ENCODE measurements around the gene ANGPTL3. TPM values are rescaled to one million over a fixed set of nuclear protein-coding genes. Genes with fewer than 3 reads are reported as not detected.

Gene ANGPTL3
- total and polyA plus RNA-seq, 2 of the 4 experiments (the other 2 are of a cell fraction), result not detected

DNA sequence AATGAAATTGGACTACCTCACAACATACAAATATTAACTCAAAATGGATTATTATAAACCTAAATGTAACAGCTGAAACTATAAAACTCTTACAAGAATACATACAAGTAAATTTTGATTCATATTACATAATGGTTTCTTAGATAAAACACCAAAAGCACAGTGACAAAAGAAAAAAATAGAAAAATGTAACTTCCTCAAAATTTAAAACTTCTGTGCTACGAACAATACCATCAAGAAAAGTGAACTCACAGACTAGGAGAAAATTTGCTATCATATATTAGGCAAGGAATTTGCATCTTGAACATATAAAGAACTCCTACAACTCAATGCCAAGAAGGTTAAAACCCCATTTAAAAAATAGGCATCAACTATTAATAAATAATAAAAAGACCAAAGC, 31.2 kb downstream of the ANGPTL3 start:
- Histone ChIP-seq H2BK20ac (ENCODE audit: low read depth, low read length) (no peak overlapping the region), H3K14ac (replicated peaks; ENCODE audit: low read depth, low read length) (no peak overlapping the region), H3K4ac (ENCODE audit: low read depth, low read length) (no peak overlapping the region), H3K36me3 (ENCODE audit: control insufficient read depth, insufficient read depth, low read length) (peaks cover 17% of the 10 kb centered on the region), H3K9ac (ENCODE audit: low read depth, low read length) (no peak overlapping the region), H4K5ac (ENCODE audit: low read depth, low read length) (no peak overlapping the region), H3K79me1 (ENCODE audit: low read depth in 1 of 2, low read length in 2 of 2) (peaks cover 6 to 24% of the 10 kb centered on the region in 2 experiments), H3K4me2 (ENCODE audit: low read depth, low read length) (no peak overlapping the region), H3K18ac (ENCODE audit: low read depth, low read length) (no peak overlapping the region), H3K4me1 (ENCODE audit: control insufficient read depth, insufficient read depth, low read length) (peaks cover 2% of the 10 kb centered on the region; the same call in 1 of the 2 replicates), H3K9me3 (ENCODE audit: control insufficient read depth, insufficient read depth, low read length) (no peaks in the 10 kb centered on the region), H3K27ac (ENCODE audit: insufficient read depth, low read length) (no peak overlapping the region), H2AK5ac (ENCODE audit: low read depth, low read length) (no peak overlapping the region), H4K91ac (ENCODE audit: insufficient read depth, low read depth, low read length) (no peak overlapping the region), H2AFZ (replicated peaks; ENCODE audit: low read length, poor library complexity) (no peak overlapping the region), H2BK5ac (ENCODE audit: low read depth, low read length, poor library complexity, severe bottlenecking) (no peak overlapping the region), H3K56ac (ENCODE audit: extremely low read depth, insufficient read depth, low read length) (no peak overlapping the region), H3K4me3 (ENCODE audit: insufficient read depth, low read depth, low read length) (no peak overlapping the region), H2AK9ac (replicated peaks; ENCODE audit: low read depth, low read length, poor library complexity) (no peak overlapping the region), H4K8ac (ENCODE audit: low read depth in 2 of 2, low read length in 2 of 2) (no peak overlapping the region), H2BK15ac (ENCODE audit: low read depth, low read length) (no peak overlapping the region), H3K9me1 (ENCODE audit: insufficient read depth, low read length) (peaks cover 3% of the 10 kb centered on the region; the same call in 1 of the 2 replicates), H3K23ac (ENCODE audit: low read depth, low read length) (no peak overlapping the region), H4K20me1 (ENCODE audit: insufficient read depth, low read length) (no peaks in the 10 kb centered on the region), H2BK120ac (ENCODE audit: low read depth, low read length) (no peak overlapping the region), H3K27me3 (ENCODE audit: control insufficient read depth, insufficient read depth, low read length) (no peaks in the 10 kb centered on the region)
- WGBS, 2 experiments (ENCODE audit: extremely low coverage in 2 of 2, insufficient read length in 1 of 2), result no CpG with 5 or more reads among the region's 1 CpG
- in situ Hi-C loops (cut with MboI; ENCODE audit: low sequenced_read_pairs), result no loop called here
- ATAC-seq (ENCODE audit: low read depth), result no peak
- dilution Hi-C loops (cut with HindIII; ENCODE audit: low sequenced_read_pairs, unreplicated experiment), result no loop called here
- DNase-seq, result no peak
- ChIA-PET CTCF (no interaction called here), POLR2A (ENCODE audit: unreplicated experiment) (no interaction called here)
- TF ChIP-seq BHLHE40 (IDR thresholded peaks at IDR 0.05; ENCODE audit: low read depth, low read length) (no peak), RCOR1 (IDR thresholded peaks at IDR 0.05; ENCODE audit: insufficient replicate concordance, low read length) (no peak), MXI1 (IDR thresholded peaks at IDR 0.05; ENCODE audit: borderline replicate concordance, low read depth, low read length) (no peak), POLR2A (IDR thresholded peaks at IDR 0.05; ENCODE audit: low read depth, low read length) (no peak), CEBPB (IDR thresholded peaks at IDR 0.05; ENCODE audit: low read depth, low read length) (no peak), RFX5 (IDR thresholded peaks at IDR 0.05; ENCODE audit: low read depth, low read length) (no peak), RAD21 (IDR thresholded peaks at IDR 0.05; ENCODE audit: low read length) (no peak), FOS (IDR thresholded peaks at IDR 0.05; ENCODE audit: low read depth, low read length) (no peak), NFE2L2 (IDR thresholded peaks at IDR 0.05; ENCODE audit: low read depth, low read length) (no peak), CHD1 (IDR thresholded peaks at IDR 0.05; ENCODE audit: low read depth, low read length) (no peak), MAFK (IDR thresholded peaks at IDR 0.05; ENCODE audit: low read depth, low read length) (no peak)
- TF ChIP-seq, protein P1, sequence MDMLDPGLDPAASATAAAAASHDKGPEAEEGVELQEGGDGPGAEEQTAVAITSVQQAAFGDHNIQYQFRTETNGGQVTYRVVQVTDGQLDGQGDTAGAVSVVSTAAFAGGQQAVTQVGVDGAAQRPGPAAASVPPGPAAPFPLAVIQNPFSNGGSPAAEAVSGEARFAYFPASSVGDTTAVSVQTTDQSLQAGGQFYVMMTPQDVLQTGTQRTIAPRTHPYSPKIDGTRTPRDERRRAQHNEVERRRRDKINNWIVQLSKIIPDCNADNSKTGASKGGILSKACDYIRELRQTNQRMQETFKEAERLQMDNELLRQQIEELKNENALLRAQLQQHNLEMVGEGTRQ (IDR thresholded peaks at IDR 0.05; ENCODE audit: low read depth, low read length), result no peak
- TF ChIP-seq, protein P2, sequence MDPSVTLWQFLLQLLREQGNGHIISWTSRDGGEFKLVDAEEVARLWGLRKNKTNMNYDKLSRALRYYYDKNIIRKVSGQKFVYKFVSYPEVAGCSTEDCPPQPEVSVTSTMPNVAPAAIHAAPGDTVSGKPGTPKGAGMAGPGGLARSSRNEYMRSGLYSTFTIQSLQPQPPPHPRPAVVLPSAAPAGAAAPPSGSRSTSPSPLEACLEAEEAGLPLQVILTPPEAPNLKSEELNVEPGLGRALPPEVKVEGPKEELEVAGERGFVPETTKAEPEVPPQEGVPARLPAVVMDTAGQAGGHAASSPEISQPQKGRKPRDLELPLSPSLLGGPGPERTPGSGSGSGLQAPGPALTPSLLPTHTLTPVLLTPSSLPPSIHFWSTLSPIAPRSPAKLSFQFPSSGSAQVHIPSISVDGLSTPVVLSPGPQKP (IDR thresholded peaks at IDR 0.05; ENCODE audit: borderline replicate concordance, low read depth, low read length), result no peak
- TF ChIP-seq, protein P3, sequence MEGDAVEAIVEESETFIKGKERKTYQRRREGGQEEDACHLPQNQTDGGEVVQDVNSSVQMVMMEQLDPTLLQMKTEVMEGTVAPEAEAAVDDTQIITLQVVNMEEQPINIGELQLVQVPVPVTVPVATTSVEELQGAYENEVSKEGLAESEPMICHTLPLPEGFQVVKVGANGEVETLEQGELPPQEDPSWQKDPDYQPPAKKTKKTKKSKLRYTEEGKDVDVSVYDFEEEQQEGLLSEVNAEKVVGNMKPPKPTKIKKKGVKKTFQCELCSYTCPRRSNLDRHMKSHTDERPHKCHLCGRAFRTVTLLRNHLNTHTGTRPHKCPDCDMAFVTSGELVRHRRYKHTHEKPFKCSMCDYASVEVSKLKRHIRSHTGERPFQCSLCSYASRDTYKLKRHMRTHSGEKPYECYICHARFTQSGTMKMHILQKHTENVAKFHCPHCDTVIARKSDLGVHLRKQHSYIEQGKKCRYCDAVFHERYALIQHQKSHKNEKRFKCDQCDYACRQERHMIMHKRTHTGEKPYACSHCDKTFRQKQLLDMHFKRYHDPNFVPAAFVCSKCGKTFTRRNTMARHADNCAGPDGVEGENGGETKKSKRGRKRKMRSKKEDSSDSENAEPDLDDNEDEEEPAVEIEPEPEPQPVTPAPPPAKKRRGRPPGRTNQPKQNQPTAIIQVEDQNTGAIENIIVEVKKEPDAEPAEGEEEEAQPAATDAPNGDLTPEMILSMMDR (conservative IDR thresholded peaks at IDR 0.05; ENCODE audit: low read depth, low read length), result no peak
- intact Hi-C loops (cut with micrococcal nuclease), result no loop called here
- no TSS peak for BruUV-seq (replicated peaks)
